GM21381 (cell line): ENCODE measurements around the gene ZNF607.

Source experiments
- ATAC-seq: cut with Tn5 transposase; IDR thresholded peaks from one replicate; pipeline ENCODE4 v1.9.1; 2021; ENCODE audit warnings: mild to moderate bottlenecking, moderate library complexity; ENCODE audit not compliant: unreplicated experiment

The ZNF607 gene

DNA sequence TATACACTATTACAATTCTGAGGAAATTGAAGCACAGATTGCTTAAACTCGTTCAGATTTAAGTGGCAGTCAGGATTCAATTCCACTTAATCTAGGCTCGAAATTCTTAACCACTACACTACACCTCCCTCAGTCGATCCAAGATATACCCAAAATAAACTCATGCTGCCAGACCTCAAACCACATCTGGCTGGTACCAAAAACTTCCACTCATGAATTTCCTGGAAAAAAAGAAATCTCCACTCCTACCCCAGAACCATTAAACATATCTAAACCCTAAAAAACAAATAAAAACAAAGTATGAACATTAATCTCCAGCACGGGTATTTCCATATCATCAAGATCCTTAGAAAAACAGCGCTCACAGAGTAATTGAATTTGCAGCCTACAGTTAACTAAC, 65.4 kb downstream of the ZNF607 start:
- no peak for ATAC-seq
